EL (cell line): Measurements from ENCODE around the gene CEACAM20.
"Not testable (repeated sequence)": the region's sequence is repeated elsewhere in the genome, so short reads cannot be mapped to it uniquely, and the experiment has no call there.

Experiments used
- DNase-seq: peaks from one replicate; pipeline ENCODE4 v3.0.0-alpha.2; 2016

Gene CEACAM20

GRCh38 chr19:44529536-44529935 is at the start of gene CEACAM20:
Gene CEACAM20, minus strand, starts transcription at chr19:44529675. Its CDS starts 166 bp downstream, at chr19:44529509.
- no peak for DNase-seq

GRCh38 chr19:44577566-44577874 is 48.0 kb upstream of the CEACAM20 start:
- DNase-seq, result no peak

DNA sequence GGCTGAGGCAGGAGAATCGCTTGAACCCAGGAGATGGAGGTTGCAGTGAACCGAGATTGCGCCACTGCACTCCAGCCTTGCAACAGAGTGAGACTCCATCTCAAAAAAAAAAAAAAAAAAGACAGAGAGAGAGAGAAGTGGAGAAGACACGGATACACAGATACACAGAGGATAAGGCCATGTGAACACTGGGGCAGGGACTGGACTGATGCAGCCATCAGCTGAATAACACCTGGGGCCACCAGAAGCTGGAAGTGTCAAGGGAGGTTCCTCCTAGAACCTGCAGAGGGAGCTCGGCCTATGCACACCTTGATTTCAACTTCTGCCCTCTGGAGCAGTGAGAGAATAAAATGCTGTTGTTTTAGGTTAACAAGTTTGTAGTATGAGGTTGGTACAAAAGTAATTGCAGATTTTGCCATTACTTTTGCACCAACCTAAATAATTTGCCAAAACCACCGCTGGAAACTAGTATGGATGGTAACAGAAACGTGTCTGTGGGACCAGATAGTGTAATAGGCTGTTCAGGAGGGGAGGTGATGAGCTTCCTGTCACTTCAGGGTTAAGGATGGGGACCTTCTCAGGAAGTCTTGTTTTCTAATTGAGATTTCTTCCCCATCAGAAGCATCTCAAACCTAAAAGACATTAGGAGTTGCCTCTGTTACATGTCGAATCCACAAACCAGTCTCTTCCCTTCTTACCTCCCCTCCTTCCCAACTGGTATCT is 47.5 kb upstream of the CEACAM20 start:
- peak; percentile 47 for DNase-seq

DNA sequence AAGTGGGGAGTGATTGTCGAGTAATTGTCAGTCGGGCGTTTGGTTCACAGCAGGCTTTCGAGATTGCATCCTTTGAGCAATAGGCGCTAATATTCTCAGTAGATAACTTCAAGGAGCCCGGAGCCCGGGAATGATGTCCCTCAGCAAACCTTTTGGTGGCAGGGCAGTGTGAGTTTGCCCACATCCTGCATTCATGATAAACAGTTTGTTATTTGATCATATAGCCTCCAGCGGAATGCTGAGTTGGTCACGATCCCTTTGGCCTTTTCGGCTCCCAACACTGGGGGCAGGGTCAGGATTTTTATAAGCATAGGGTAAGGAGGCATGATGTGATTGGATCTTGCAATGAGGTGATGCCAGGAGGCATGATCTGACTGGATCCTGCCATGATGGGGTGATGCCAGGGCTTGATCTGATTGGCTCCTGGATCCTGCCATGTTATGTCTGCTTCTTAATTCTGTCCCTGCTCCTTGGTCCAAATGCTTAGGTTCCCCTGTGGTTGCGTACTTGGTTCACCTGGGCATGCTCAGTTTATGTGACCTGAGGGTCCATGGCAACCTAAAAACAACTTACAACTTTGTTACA is 45.7 kb upstream of the CEACAM20 start:
- DNase-seq, result peak; percentile 23

DNA sequence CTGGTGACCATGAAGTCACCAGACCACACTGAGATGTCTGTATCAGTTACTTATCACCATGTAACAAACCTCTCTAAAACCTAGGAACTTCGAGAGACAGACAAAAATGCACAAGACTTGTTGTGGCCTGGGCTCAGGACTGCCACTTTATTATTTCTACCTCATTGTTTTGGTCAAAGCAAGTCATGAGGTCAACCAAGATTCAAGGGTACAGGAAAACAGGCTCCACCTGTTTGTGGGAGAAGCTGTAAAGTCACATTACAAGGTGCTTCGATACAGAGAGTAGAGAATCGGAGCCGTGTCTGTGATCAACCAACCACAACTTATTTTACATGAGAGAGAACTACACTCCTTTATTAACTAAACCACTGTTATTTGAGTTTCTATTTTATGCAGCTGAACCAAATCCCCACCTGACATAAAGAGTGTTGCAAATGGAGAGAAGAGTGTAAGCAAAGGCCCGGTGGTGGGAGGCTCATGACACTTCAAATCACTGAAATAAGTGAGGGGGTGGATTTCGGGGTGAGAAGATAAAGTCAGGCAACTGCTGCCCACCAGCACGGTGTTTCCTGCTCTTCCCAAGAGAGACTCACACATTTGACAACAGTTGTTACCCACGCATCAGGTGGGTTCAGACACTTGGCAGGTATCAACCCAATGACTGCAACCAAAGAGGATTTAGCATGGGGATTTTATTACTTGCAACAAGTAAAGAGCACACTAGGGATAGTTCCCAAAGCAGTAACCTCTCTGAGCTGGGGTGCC is 44.9 kb upstream of the CEACAM20 start:
- no peak for DNase-seq

DNA sequence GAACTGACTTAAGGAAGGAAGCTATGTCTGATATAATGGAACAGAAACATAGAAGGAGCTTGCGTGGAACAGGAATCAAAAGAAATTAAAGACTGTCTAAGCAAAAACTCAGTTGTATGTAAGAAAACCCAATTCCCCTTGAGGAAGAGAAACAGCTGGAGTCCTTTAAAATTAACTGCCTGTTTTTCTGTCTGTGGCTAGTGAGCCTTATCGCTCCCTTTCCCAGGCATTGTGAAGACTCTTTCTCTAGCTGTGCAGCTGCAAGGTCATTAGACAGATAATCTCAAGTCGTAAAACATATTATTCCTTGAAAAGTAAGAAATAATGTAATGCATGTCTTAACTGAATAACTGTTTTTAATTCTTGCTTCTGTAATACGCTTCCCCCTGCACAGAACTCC is 44.2 kb upstream of the CEACAM20 start:
- DNase-seq, result no peak

- DNase-seq, result no peak
These were observed 43.7 kb upstream of the CEACAM20 start for GRCh38 chr19:44573183-44573582.

DNA sequence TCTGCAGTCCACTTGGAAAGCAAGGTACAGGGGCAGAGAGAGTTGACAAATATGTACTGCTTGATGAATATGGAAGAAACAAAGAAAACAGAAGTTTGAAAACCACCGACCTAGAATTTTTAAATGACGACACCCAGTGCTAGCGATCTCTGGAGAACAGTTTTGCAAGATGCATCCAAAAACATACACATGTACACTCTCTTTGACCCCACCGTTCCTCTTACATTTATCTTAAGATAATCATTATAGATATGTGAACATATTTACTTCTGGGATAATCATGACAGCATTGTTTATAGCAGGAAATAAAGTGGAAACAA is 43.1 kb upstream of the CEACAM20 start:
- DNase-seq, result no peak

DNA sequence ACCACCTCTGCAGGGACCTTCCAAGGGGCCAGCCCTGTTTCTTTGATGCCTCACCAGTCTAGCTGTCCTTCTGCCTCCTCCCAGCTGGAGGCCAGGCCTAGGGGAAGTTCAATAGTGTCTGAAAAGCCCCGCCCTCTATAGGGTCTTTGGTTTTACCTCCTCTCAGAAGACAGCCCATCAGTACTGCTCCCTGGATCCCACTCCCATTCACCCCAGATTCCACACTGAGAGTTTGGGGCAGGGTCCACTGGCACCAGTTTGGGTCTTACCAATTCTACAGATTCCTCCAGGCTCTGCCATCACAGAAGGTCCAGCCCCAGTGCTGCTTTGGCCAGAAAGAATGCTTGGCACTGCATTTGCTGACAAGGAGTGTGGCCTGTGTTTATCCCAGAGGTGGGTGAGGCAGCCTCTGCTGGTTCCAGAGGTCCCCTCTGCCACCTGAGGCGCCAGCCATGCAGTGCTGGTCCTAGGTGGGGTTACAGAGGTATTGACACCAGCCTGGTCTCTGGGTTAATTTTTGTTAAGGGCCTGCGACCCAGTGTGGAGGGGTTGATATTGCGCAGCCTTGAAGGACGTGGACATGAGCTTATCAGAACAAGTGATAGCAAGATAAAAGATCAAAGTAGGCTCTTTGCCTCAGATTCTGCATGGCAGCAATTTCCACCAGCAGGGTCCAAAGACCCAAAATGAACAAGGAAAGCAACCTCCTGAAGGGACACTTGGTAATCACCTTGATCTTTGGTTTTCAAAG is 42.5 kb upstream of the CEACAM20 start:
- no peak for DNase-seq

DNA sequence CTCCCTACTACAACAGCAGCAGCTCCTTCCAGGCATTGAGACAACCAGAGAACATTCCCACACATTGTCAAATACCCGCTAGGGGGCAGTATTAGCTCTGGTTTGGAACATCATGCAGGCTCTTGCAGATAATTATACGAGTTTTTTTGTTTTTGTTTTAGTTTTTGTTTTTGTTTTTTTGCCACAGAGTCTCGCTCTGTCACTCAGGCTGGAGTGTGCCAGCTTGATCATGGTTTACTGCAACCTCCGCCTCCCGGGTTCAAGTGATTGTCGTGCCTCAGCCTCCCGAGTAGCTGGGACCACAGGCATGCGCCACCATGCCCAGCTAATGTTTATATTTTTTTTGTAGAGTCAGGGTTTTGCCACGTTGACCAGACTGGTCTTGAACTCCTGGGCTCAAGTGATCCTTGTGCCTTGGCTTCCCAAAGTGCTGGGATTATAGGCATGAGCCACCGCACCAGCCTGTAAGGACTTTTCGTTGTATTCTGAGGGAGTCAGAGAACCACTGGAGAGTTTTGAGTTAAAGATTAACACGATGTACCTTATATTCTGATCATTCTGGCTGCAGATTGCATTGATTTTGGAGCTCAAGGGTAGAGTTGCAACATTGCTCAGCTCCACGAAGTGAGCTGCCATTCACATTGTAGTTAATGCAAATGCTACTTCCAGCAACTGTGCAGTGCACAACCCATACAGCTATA is 41.7 kb upstream of the CEACAM20 start:
- peak; percentile 79 for DNase-seq

GRCh38 chr19:44570603-44570983 is 41.1 kb upstream of the CEACAM20 start:
- DNase-seq, result no peak

GRCh38 chr19:44567745-44568144 is 38.3 kb upstream of the CEACAM20 start:
- DNase-seq, result no peak

DNA sequence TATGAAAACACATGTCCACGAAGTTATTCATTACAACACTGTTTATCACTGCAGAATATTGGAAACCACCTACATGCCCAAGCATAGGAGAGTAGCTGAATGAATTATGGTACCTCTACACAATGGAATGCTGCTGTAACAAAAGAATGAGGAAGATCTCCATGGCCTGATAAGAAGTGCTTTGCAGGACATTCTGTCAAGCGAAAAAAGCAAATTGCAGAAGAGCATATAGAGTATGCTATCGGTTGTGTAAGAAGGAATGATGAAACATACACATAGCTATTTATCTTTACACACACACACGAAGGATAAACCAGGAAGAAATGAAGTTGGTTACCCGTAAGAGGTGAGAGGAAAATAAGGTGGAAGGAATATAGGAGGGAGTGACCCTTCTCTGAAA is 37.5 kb upstream of the CEACAM20 start:
- no peak for DNase-seq

- not testable (repeated sequence) for DNase-seq
These were observed 33.7 kb upstream of the CEACAM20 start for GRCh38 chr19:44563086-44563655.

DNA sequence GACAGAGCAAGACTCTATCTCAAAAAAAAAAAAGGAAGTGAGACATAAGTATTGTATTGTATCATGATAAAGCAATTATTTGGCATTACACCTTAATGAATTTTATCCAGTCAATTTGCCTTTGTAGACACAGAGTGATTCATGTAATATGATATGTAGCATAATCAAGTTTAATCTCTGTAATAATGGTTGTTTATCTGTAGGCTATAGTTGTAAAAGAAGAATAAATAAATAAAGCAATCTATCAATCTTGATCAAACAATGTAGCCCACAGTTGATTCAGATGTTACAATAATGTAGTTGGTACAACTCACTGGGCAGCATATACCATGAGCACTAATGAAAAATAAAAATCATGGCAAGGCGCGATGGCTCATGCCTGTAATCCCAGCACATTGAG is 28.5 kb upstream of the CEACAM20 start:
- no peak for DNase-seq

DNA sequence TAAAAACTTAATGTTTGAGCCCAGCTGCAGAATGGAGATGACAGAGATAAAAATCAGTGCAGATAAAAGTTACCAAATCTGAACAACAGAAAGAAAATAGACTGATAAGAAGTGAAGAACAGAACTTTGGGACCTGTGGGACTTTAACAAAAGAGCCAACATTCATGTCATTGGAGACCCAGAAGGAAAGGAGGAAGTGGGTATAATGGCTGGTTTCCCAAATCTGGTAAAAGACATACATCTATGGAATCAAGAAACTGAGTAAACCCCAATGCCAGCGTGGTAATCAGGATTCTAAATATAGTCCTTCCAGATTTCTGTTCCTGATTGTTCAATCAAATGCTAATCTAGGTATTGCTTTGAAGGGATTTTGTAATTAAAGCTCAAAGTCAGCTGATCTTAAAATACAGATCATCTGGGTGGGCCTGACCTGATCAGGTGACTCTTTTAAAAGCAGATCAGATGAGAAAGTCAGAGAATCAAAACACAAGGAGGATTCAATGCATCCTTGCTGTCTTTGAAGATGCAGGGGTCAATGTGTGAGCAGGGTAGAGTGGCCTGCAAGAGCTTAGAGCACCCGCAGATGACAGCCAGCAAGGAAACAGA is 25.3 kb upstream of the CEACAM20 start:
- no peak for DNase-seq

DNA sequence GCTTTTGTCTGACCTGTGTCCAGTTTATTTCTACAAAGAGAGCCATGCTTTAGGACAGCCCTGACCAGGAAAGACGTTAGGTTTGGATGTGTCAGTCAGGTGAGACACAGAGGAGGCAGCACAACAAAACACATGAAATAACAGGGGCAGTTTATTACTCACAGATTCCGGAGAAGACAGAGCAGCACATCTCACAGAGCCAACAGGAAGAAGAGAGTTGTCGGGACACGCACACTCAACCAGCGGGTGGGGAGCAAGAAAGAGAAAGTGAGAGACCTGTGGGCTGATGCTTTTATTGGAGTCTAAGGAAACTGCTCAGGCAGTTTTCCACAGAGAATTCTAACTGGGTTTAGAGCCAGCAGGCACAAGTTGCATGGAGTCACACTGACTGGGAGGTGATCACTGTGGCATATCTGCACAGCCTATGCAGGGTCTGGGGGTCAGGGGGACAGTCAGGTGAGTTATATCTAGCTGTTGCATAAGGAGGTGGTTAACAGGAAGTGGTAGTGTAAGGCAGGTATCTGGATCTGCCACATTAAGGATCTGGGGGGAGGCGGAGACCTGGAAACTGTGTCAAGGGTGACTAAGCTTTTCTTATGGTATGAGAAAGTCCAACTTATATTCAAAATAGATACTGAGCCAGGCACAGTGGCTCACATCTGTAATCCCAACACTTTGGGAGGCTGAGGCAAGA is 24.1 kb upstream of the CEACAM20 start:
- DNase-seq, result no peak

DNA sequence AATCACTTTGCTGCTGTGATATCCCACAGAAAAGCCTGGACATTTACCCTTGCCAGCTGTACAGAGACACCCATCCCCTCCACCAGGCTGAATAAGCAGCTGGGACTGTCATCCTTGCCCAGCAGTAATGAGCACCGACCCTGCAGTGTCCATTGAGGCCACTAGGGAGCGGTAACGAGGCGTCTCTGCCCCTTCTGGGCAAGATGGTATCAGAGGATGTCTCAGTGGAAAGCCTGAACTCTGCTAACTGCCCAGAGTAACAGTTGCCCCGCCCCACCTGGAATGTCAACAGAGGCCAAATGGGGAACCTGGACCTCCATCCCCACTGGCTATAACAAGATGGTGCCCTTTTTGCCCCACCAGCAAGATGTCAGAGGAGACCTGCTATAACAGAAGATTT is 22.8 kb upstream of the CEACAM20 start:
- DNase-seq, result peak; percentile 59

DNA sequence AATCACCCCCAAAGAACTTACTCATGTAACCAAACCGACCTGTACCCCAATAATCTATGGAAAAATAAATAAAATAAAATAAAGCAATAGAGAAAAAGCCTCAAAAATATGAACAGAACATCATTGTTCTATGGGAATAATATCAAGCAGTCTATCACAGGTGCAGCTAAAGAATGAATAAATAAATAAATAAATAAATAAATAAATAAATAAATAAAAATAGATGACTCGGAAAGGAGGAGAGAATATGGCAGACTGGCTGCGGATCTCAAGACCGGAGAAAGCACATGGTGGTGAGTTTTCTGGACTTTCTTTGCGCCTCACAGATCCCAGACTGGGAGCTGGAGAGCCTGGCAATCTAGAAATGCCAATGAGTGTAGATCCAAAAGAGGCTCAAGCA is 22.4 kb upstream of the CEACAM20 start:
- DNase-seq, result no peak

DNA sequence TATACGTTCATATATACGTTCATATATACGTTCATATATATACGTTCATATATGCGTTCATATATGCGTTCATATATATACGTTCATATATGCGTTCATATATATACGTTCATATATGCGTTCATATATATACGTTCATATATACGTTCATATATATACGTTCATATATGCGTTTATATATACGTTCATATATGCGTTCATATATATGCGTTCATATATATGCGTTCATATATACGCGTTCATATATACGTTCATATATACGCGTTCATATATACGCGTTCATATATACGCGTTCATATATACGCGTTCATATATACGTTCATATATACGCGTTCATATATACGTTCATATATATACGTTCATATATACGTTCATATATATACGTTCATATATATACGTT is 21.5 kb upstream of the CEACAM20 start:
- not testable (repeated sequence) for DNase-seq

GRCh38 chr19:44549507-44549906 is 20.0 kb upstream of the CEACAM20 start:
- no peak for DNase-seq

DNA sequence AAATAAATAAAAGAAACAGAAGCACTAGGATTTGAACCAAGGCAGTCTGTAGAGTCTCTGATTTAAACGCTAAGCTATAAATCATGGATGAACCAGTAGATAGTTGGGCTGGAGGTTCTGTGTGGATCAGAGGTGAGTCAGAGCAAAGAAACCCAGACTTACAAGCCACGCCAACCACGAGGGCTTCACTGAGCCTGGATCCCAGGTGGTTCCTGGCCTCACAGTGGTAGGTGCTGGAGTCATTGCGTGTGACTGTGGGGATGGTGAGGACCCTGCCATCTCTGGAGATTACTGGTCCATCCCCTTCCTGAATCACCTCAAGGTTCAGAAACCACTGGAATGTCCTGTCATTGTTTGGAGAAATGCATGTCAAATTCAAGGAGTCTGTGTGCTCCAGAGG is 19.3 kb upstream of the CEACAM20 start:
- peak; percentile 72 for DNase-seq
